ENCODE data around the gene GALNT15. TPM values are rescaled to one million over a fixed set of nuclear protein-coding genes. Genes with fewer than 3 reads are reported as not detected.

GALNT15 gene
- total RNA-seq, 4 donors from 2014 or later: 26.2 to 88.8 (median 39.4) TPM

- H3K27ac ChIP-seq: peak overlapping the region in 2 of 4 donors; percentile 25 to 52
- intact Hi-C loops (cut with DNase I; ENCODE audit: low total_unique reads) (no loop called here), in situ Hi-C loops (cut with MboI; ENCODE audit: low pct_ligation_motif_present in 1 of 4, low pct_unique_long_range_greater_than_20kb in 1 of 4, low sequenced_read_pairs in 3 of 4) (no loop called here)
- no peaks in the 10 kb centered on the region for H3K36me3 ChIP-seq
- H3K4me1 ChIP-seq: peaks cover 0 to 7% (median 3%) of the 10 kb centered on the region in 4 donors
- TF ChIP-seq POLR2AphosphoS5 (IDR thresholded peaks at IDR 0.05) (no peak), POLR2A (IDR thresholded peaks at IDR 0.05) (no peak), EP300 (IDR thresholded peaks at IDR 0.05; ENCODE audit: low read depth) (no peak)
- TF ChIP-seq, protein P1, sequence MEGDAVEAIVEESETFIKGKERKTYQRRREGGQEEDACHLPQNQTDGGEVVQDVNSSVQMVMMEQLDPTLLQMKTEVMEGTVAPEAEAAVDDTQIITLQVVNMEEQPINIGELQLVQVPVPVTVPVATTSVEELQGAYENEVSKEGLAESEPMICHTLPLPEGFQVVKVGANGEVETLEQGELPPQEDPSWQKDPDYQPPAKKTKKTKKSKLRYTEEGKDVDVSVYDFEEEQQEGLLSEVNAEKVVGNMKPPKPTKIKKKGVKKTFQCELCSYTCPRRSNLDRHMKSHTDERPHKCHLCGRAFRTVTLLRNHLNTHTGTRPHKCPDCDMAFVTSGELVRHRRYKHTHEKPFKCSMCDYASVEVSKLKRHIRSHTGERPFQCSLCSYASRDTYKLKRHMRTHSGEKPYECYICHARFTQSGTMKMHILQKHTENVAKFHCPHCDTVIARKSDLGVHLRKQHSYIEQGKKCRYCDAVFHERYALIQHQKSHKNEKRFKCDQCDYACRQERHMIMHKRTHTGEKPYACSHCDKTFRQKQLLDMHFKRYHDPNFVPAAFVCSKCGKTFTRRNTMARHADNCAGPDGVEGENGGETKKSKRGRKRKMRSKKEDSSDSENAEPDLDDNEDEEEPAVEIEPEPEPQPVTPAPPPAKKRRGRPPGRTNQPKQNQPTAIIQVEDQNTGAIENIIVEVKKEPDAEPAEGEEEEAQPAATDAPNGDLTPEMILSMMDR (IDR thresholded peaks at IDR 0.05): no peak
- H3K4me3 ChIP-seq: no peak overlapping the region
- no peaks in the 10 kb centered on the region for H3K27me3 ChIP-seq
- H3K9me3 ChIP-seq: no peaks in the 10 kb centered on the region
- 39 to 56% methylated on average over 4 of the region's 4 CpGs for WGBS, 2 donors (ENCODE audit: low coverage in 1 of 2)
- DNase-seq: peak; percentile 38
Measured at GRCh38 chr3:16151109-16151508, 23.4 kb upstream of the GALNT15 start.

GRCh38 chr3:16168211-16168610 lies 6.3 kb upstream of the GALNT15 start:
- in situ Hi-C loops (cut with MboI; ENCODE audit: low pct_ligation_motif_present in 1 of 4, low pct_unique_long_range_greater_than_20kb in 1 of 4, low sequenced_read_pairs in 3 of 4) (no loop called here), intact Hi-C loops (cut with DNase I; ENCODE audit: low total_unique reads) (no loop called here)
- H3K4me3 ChIP-seq: no peak overlapping the region
- DNase-seq: no peak
- H3K27ac ChIP-seq: no peak overlapping the region
- no peaks in the 10 kb centered on the region for H3K9me3 ChIP-seq
- no peaks in the 10 kb centered on the region for H3K36me3 ChIP-seq
- H3K27me3 ChIP-seq: no peaks in the 10 kb centered on the region
- 65 to 82% methylated on average over 2 to 6 of the region's 6 CpGs for WGBS, 2 donors (ENCODE audit: low coverage in 1 of 2)
- no peak for TF ChIP-seq POLR2A (IDR thresholded peaks at IDR 0.05)
- TF ChIP-seq, protein P1 (IDR thresholded peaks at IDR 0.05): no peak
- no peak for TF ChIP-seq EP300 (IDR thresholded peaks at IDR 0.05; ENCODE audit: low read depth)
- no peak for TF ChIP-seq POLR2AphosphoS5 (IDR thresholded peaks at IDR 0.05)
- peaks cover 0 to 6% (median 0%) of the 10 kb centered on the region in 4 donors for H3K4me1 ChIP-seq

DNA sequence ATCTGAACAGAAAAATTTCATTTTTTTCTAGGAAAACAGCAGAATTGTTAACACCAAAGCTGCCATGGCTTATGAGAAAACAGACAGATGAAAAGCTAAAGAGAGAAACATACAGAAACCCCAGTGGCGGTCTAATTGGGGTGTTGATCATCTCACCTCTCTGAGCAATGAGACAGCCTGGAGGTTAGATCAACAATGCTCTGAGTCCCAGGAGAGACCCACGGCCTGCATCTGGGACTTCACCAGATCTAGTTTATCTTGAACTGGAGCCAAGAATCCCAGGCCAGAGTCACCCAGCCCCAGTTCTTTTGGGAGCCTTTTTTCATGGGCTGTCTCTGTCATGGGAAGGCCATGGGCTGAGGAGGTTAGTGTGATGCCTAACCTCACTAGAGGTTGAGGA lies 3.5 kb upstream of the GALNT15 start:
- TF ChIP-seq, protein P1 (IDR thresholded peaks at IDR 0.05): no peak
- TF ChIP-seq POLR2AphosphoS5 (IDR thresholded peaks at IDR 0.05) (no peak), EP300 (IDR thresholded peaks at IDR 0.05; ENCODE audit: low read depth) (no peak), POLR2A (IDR thresholded peaks at IDR 0.05) (no peak)
- no peak overlapping the region for H3K27ac ChIP-seq
- H3K4me1 ChIP-seq: peaks cover 0 to 15% (median 6%) of the 10 kb centered on the region in 4 donors
- no peak for DNase-seq
- intact Hi-C loops (cut with DNase I; ENCODE audit: low total_unique reads) (loop anchor here (10.0 kb wide), 1 partner anchor 356 kb away; no protein-coding TSS in a partner anchor), in situ Hi-C loops (cut with MboI; ENCODE audit: low pct_ligation_motif_present in 1 of 4, low pct_unique_long_range_greater_than_20kb in 1 of 4, low sequenced_read_pairs in 3 of 4) (loop anchor here in 1 of 4 donors (10.0 kb wide), 1 partner anchor 106 kb away; no protein-coding TSS in a partner anchor)
- WGBS, 2 donors (ENCODE audit: low coverage in 1 of 2): 51 to 86% methylated on average over 1 to 2 of the region's 2 CpGs
- H3K27me3 ChIP-seq: no peaks in the 10 kb centered on the region
- no peak overlapping the region for H3K4me3 ChIP-seq
- H3K9me3 ChIP-seq: no peaks in the 10 kb centered on the region
- H3K36me3 ChIP-seq: no peaks in the 10 kb centered on the region

- Histone ChIP-seq H3K36me3 (no peaks in the 10 kb centered on the region), H3K27me3 (no peaks in the 10 kb centered on the region), H3K4me1 (peaks cover 0 to 15% (median 6%) of the 10 kb centered on the region in 4 donors), H3K4me3 (no peak overlapping the region), H3K27ac (no peak overlapping the region), H3K9me3 (no peaks in the 10 kb centered on the region)
- TF ChIP-seq EP300 (IDR thresholded peaks at IDR 0.05; ENCODE audit: low read depth) (no peak), POLR2AphosphoS5 (IDR thresholded peaks at IDR 0.05) (no peak), POLR2A (IDR thresholded peaks at IDR 0.05) (no peak)
- TF ChIP-seq, protein P1 (IDR thresholded peaks at IDR 0.05): no peak
- WGBS, 2 donors (ENCODE audit: low coverage in 1 of 2): 43 to 69% methylated on average over 1 of the region's 1 CpG
- DNase-seq: no peak
- in situ Hi-C loops (cut with MboI; ENCODE audit: low pct_ligation_motif_present in 1 of 4, low pct_unique_long_range_greater_than_20kb in 1 of 4, low sequenced_read_pairs in 3 of 4) (loop anchor here in 1 of 4 donors (10.0 kb wide), 1 partner anchor 107 kb away; no protein-coding TSS in a partner anchor), intact Hi-C loops (cut with DNase I; ENCODE audit: low total_unique reads) (loop anchor here (10.0 kb wide), 1 partner anchor 357 kb away; no protein-coding TSS in a partner anchor)
Measured at GRCh38 chr3:16171825-16172224, 2.7 kb upstream of the GALNT15 start.
